Measurements from ENCODE around the gene ITPRIP. TPM values are rescaled to one million over a fixed set of nuclear protein-coding genes. Genes with fewer than 3 reads are reported as not detected.

The ITPRIP gene
- total and polyA plus RNA-seq, 2 of the 8 experiments (the other 6 are each of a cell fraction or from before 2014, with no cell fraction given), result 15.3 to 16.9 TPM

GRCh38 chr10:104334965-104335650 is 3.2 kb downstream of the ITPRIP start (continued):
- TF ChIP-seq ATF2 (IDR thresholded peaks at IDR 0.05; ENCODE audit: low read length), result no peak
- no peak for TF ChIP-seq EZH2 (IDR thresholded peaks at IDR 0.05; ENCODE audit: low read depth, low read length, severe bottlenecking)
- no peak for TF ChIP-seq GTF2F1 (IDR thresholded peaks at IDR 0.05; ENCODE audit: borderline replicate concordance, low read depth, low read length)
- no peak for TF ChIP-seq ZNF274 (IDR thresholded peaks at IDR 0.05; ENCODE audit: borderline replicate concordance, extremely low read depth, low read length)
- no peak for TF ChIP-seq PHF8 (conservative IDR thresholded peaks at IDR 0.05; ENCODE audit: low read depth, low read length)
- no peak for TF ChIP-seq POU5F1 (IDR thresholded peaks at IDR 0.05; ENCODE audit: low read depth, low read length)
- no peak for TF ChIP-seq BCL11A (IDR thresholded peaks at IDR 0.05; ENCODE audit: low read depth in 2 of 2, low read length in 2 of 2)

Measured in H1 (cell line).